GM23248 (cell line): Measurements from ENCODE around the gene ERAS.

ENCODE experiments used
- EZH2 ChIP-seq: fragments of 200-600 bp; sonication (generic); IDR thresholded peaks from 2 replicates; pipeline ENCODE4 v1.6.1; 2018; ENCODE audit warnings: antibody characterized with exemption, mild to moderate bottlenecking; ENCODE audit not compliant: insufficient read depth, poor library complexity, severe bottlenecking
- EZH2phosphoT487 ChIP-seq: fragments of 200-600 bp; sonication (generic); IDR thresholded peaks from 2 replicates; pipeline ENCODE4 v1.6.1; 2018; ENCODE audit warnings: antibody characterized with exemption, moderate library complexity, mild to moderate bottlenecking, low read depth; ENCODE audit not compliant: insufficient read depth

DNA sequence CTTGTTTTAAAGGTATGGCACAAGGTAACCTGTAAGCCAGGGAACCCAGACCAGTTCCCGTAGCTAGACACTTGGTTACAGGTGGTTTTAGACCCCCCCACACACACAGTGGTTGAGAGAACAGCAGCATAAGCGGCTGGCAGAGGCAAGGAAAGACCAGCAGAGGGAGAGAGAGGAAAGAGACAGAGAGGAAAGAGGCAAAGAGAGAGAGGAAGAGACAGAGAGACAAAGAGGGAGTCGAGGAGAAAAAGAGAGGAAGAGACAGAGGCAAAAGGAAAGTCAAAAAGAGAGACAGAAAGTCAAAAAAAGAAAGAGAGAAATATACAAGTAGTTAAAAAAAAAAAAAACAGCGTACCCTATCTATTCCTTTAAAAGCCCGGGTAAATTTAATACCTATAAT is 28.6 kb downstream of the ERAS start:
- no peak for TF ChIP-seq EZH2phosphoT487
- no peak for TF ChIP-seq EZH2
